Epidermal melanocyte (primary cell): ENCODE data around the gene PRKCE.
"Not testable (repeated sequence)": the region's sequence is repeated elsewhere in the genome, so short reads cannot be mapped to it uniquely, and the experiment has no call there.

Experiments
- DNase-seq: peaks from one replicate; pipeline ENCODE4 v3.0.0; 2011; ENCODE audit warnings: low spot score; ENCODE audit not compliant: insufficient read length

The PRKCE gene

DNA sequence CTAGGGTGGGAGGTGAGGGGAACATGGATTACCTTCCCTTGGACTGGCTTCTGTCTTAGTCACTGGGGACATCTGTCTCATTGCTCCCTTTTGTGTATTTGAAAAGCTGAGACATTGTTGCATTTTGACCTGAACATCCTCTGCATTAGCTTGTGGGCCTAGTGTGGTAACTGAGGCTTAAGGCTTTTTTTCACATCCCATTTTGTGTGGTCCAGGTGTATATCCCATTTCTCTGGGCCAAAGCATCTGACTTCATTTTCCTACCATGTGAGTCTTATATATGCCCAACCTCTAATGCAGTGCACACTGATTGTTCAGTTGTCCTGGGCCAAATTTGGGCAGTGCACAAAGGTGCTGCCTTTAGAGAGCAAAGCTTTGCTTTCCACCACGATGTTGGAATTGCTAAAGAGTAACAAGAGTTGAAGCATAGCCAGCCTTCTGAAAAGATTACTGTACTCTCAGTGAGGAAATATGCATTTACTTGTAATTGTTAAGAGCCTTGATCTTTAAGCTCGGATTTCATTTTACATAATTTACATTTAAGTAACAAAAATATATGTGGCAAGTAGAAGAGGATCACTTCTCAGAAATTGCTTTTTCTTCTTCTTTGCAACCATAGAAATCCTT is 13.3 kb downstream of the PRKCE start:
- DNase-seq: no peak

DNA sequence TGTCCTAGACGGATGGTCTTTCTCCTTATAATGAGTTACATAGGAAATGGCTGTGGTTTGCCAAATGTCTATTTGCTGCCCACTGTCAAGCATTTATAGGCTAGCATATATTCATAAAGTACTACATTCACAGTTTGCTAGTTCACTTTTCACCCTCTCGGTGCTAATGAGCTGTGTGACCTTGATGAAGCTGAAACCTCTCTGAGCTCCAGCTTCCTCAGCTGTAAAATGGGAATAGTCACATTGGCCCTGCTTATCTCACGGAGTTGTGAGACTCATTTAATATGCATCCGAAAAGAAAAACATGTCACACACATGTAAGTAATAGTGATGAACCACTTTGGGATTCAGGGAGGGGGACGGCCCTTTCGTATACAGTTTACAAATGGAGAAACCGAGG is 17.0 kb downstream of the PRKCE start:
- DNase-seq: no peak

DNA sequence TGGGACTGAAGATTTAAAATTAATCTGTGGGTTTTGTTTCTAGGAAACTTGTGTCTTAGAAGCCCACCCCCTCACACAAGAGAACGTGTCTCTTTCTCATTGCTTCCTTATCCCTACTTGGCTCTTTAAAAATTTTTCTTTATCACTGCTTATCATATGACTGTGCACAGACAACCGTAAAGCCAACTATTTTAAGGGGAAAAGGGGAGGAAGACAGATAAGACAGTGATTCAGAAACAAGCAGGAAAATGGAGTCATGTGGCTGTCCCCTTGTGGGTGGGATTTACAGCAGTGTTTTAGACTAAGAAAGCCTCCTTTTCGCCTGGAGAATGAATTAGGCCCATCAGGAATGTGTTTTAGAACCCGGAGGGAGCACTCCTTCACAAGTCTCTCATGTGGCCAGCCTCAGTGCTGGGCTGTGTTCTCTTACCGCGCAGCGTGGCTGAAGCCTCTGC is 17.6 kb downstream of the PRKCE start:
- peak; percentile 57 for DNase-seq

DNA sequence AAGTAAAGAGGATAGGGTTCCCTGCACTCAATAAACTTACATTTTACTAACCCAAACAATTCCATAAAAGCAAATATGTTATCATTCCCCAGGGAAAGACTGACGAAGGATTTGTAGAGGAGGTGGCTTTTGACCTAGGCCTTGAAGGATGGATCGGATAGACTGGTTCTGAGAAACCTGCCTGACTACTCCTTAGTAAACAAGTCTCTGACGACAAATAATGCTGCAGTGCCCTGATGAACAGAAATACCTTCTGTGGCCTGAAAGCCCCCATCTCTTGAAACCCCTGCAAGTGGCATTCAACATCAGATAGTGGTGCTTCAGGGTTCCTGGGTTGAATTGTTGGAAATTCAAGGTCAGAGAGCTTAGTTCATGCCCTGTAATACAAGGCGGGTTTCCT is 19.2 kb downstream of the PRKCE start:
- DNase-seq: no peak

DNA sequence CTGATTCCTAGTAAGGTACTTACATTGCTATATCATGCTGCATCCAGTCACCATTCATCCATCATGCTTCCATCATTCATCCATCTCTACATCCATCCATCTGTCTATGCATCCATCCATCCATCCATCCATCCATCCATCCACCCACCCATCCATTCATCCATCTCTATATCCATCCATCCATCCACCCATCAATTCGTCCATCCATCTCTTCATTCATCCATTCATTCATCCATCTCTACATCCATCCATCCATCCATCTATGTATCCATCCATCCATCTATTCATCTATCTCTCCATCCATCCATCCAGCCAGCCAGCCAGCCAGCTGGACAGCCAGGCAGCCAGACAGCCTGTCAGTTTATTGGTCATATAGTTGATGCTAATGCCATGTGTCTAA is 20.7 kb downstream of the PRKCE start:
- no peak for DNase-seq

DNA sequence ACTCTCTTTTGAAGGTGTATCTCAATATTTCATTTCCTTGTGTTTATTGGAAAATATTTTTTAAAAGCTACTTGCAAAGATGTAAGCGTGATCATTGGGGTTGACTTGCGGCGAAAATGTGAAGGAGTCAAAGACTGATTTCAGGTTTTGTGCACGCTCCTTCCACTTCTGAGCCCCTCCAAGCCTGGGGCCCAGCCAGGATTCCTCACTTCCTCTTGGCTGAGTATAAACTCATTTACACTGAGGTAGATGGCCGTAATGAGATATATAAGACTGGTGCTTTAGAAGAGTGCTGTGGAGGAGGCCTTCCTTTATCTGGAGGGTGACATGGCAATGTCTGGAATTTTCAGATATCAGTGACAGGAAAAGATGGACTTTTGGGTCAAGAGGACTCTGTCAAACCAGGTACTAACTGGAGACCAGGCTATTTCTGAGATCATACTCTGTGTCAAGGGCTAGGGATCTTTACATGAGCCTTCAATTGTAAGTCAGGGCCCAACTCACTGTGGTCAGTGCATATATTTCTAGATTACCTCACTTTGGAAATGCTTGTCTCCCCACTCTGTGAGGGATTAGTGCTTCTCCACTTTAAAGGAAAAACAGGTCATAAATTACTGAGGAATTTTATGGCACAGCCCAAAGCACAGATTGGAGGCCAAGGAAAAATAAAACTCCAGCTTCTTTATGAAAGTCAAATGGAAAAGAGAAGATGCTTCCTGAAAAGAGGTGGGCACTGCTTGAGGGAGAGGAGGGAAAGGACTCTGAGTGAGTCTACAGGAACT is 22.8 kb downstream of the PRKCE start:
- DNase-seq: no peak

DNA sequence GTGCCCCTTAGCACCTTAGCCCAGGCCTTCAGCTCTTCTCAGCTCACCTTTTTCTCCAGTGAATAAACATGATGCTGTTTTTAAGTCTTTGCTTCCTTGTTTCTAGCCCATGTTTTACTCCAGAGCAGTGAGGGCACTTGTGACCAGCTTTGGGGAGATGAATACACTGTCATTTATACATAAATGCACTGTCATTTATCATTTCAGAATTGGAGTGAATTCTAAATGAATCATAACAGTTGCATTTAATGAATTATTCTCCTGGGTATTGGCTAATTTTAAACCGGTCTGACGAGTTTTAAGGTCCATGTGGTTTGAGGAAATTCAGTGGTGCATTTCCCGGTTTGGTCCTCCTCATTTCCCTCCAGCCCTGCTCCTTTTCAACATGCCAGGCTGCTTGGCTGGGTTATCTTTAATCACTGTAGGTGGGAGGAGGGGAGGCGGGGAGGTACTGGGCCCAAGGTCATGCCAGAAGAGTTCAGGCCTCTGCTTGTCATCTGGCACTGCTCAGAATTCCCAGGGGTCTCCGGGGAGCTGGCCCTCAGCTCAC is 23.9 kb downstream of the PRKCE start:
- no peak for DNase-seq

DNA sequence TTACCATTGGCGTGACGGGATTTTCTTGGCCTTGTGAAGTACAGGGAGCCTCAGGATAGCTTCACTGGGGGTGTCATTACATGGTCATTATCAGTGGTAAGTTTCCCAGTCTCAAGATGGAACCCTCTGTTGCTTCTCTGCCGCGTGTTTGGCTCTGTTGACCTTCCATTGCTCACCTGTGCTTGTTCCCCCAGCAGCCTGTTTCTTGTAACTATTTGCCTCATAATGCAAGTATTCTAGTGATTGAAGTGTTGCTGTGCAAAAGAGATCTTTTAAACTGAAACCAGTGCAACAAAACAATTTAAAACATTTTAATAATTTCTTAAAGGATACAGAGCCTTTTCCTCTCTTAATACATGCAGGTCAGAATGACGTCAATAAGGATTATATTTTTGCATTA is 24.6 kb downstream of the PRKCE start:
- no peak for DNase-seq

GRCh38 chr2:45678791-45679348 is 27.4 kb downstream of the PRKCE start:
- DNase-seq: no peak

GRCh38 chr2:45680351-45680967 is 29.0 kb downstream of the PRKCE start:
- no peak for DNase-seq

GRCh38 chr2:45681675-45682074 is 30.2 kb downstream of the PRKCE start:
- peak; percentile 48 for DNase-seq

GRCh38 chr2:45683292-45683691 is 31.8 kb downstream of the PRKCE start:
- no peak for DNase-seq

GRCh38 chr2:45684756-45685155 is 33.3 kb downstream of the PRKCE start:
- DNase-seq: no peak

GRCh38 chr2:45685260-45685659 is 33.8 kb downstream of the PRKCE start:
- no peak for DNase-seq

DNA sequence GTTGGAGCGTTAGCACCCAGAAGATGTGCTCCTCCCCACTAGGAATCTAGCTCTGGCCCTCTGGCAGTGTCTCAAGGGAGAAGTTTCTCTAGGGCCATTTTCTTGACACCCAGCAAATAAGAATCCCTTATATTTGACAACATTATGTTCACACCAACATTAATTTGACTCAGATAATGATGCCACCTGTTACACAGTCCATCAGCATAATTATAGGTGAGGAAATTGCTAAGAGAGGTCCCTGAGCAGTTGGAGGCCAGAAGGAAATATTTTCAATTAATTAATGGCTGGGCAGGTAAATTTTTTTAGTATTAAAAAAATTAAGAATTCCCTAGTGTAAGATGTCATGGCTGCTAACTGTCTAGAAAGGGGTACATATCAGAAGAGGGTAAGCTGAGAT is 36.5 kb downstream of the PRKCE start:
- no peak for DNase-seq

DNA sequence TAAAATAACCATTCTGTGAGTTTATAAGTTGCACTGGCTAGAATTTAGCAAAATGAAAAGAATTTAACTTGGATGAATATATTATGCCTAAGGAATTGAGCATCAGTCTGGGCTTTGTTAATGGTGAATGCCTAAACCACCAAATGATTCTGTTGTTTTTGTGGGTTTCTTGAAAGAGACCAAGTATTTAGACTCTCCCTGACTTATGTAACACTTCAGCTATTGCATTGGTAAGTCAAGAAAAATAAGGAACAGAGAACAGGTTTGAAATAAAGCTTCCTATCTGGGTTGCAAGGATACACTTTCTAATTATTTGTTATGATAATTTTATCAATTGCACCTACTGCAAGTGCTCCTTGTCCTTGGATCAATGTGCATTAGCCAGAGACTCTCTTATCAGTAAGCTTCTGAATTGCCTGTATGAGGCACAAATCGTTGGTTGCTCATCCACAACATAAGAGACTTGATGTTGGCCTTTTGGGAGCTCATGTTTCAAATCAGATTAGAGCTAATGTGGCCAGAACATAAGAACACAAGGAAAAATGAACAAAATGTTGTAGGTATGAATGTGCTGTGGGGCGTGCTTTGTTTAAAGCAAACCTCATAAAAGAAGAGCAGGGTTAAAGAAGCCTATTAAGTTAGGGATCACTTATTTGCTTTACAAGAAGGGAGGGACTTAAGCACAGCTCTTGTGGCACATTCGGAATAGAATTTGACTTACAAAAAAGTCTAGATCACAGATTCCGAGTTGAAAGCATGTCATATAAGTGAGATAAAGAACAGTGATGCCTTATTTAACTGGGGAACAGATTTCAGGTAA is 37.2 kb downstream of the PRKCE start:
- peak; percentile 38 for DNase-seq

- DNase-seq: peak; percentile 75
These were observed 38.8 kb downstream of the PRKCE start for GRCh38 chr2:45690231-45690630.

DNA sequence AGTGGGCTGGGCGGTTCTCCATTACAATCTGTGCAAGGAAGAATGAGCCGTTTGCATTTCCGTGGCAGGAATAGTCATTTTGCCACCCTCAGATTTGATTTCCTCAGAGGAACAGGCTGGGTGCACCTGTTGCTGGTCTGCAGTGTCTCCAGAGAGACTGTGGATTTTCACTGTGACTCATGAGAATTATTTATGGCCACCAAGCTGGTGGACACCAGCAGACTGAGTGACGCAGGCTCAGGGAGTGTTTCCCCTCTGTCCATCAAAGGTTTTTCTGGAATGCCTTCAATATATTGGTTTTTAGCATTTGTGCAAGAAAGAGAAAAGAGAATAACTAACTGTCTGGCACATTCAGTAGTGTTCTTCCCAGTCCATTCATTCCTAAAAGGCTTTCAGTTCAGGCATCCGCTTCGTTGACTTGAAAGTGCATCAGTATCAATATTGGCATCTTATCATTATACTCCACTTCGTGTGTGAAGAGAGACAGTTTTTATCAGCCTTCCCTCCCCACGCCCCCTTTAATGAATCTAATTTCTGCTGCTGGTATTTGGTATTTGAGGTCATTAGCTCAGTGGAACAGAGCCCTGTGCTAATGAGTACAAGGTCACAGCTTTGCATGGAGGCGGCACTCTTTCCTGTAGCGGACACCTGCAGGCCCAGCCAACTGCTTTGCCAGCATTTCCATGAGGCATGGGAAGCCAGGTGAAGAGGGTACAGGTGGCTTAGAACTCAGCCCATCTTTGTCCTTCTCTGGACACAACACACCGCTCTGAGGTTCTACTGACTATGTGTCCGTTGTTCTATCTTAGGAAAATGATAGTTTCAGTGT is 39.9 kb downstream of the PRKCE start:
- no peak for DNase-seq

DNA sequence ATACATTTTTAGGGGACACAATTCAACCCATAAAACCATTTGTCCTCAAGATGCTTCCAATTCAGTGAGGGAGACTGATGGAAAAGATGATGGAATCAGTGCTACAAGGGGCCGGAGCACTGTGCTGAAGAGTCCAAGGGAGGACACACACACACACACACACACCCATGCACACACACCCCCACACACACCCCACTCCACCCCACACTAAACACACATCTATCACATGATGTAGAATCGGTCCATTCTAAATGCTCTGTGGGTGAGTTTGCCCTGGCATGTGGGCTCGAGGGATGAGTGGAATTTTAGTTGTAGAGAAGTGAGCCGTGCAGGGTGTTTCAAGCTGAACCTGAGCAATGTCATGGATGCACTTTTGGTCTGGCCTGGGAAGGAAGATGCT is 41.1 kb downstream of the PRKCE start:
- DNase-seq: no peak

DNA sequence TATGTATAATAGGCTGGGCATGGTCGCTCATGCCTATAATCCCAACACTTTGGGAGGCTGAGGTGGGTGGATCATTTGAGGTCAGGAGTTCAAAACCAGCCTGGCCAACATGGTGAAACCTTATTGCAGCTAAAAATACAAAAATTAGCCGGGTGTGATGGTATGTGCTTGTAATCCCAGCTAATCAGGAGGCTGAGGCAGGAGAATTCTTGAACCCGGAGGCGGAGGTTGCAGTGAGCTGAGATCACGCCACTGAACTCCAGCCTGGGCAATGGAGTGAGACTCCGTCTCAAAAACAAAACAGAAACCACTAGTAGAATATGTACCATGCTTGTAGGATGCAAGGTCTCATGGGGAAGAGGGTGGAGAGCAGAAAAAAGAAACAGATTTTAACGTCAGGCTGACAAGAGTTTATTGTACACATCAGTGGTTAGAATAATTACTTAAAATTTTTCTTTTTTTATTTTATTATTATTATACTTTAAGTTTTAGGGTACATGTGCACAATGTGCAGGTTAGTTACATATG is 44.1 kb downstream of the PRKCE start:
- DNase-seq: not testable (repeated sequence)
